Body of pancreas (tissue), 4 donors: Measurements from ENCODE around the gene CYTH1. TPM values are rescaled to one million over a fixed set of nuclear protein-coding genes. Genes with fewer than 3 reads are reported as not detected.

Source experiments
- ATAC-seq: fragments of 150-250 bp; one replicate; pipeline ENCODE4 v1.9.1; 2016
- DNase-seq, 4 donors: peaks; one replicate each; pipeline ENCODE4 v3.0.0-alpha.2; 2019
- H3K27ac ChIP-seq, 4 donors: fragments of 200-600 bp; sonication (generic); 1 replicate in 3 of 4; 2 replicates in 1 of 4; pipeline versions ENCODE4 v1.5.1 to v1.6.1; 2016 to 2019; ENCODE audit warnings: mild to moderate bottlenecking in 1 of 4, mixed read lengths in 1 of 4, moderate library complexity in 1 of 4
- H3K27me3 ChIP-seq, 2 donors: fragments of 200-600 bp; sonication (generic); one replicate each; pipeline ENCODE4 v1.6.0; 2016; ENCODE audit warnings: mild to moderate bottlenecking in 1 of 2
- H3K36me3 ChIP-seq, 2 donors: fragments of 200-600 bp; sonication (generic); replicated peaks in 1 of 2; 2 replicates each; pipeline ENCODE4 v1.5.1; 2016; ENCODE audit warnings: low read depth in 2 of 2; ENCODE audit not compliant: insufficient read depth in 1 of 2
- H3K4me1 ChIP-seq: fragments of 200-600 bp; sonication (generic); one replicate; pipeline ENCODE4 v1.6.0; 2016
- H3K4me3 ChIP-seq, 2 donors: fragments of 200-600 bp; sonication (generic); 1 replicate in 1 of 2; 2 replicates in 1 of 2; pipeline ENCODE4 v1.5.1; 2016 to 2019
- H3K9me3 ChIP-seq, 3 donors: fragments of 200-600 bp; sonication (generic); 1 replicate in 2 of 3; 2 replicates in 1 of 3; pipeline ENCODE4 v1.5.1; 2016
- POLR2A ChIP-seq, 3 donors: fragments of 450-650 bp; IDR thresholded peaks; one replicate each; pipeline ENCODE4 v1.6.1; 2016; ENCODE audit warnings: antibody characterized with exemption in 3 of 3, mild to moderate bottlenecking in 2 of 3
- WGBS, 2 donors: methylation state at CpG; one replicate each; pipeline ENCODE4 v1.1.5; 2017; 5-methylcytosine and 5-hydroxymethylcytosine counted together
- intact Hi-C: fragments of 100-400 bp; cut with DNase I; formaldehyde crosslinking; loops from one replicate; pipeline ENCODE4 v1.15.1; 2023
- total RNA-seq, 2 donors: library from RNA; depleted of rRNA; stranded (reverse); fragments of >200 nt; gene quantifications; one replicate each; pipeline ENCODE4 v1.1.0, GENCODE V29; 2016
- TF ChIP-seq, protein P1 (sequence below), 7 experiments: fragments of 450-650 bp in 4 of 7; fragments of 200-600 bp in 3 of 7; sonication (generic) in 3 of 7; IDR thresholded peaks; one replicate each; pipeline ENCODE4 v1.5.1; 2016 to 2019; ENCODE audit warnings: antibody characterized with exemption in 7 of 7

CYTH1 gene
- total RNA-seq, 2 donors from 2014 or later, result 32.2 to 60.6 TPM

GRCh38 chr17:78791840-78792709, 10.0 kb upstream of the CYTH1 start:
- 88 to 92% methylated on average over 11 of the region's 11 CpGs for WGBS, 2 donors
- Histone ChIP-seq H3K27ac (peak overlapping the region in 2 of 4 donors; percentile 14 to 16), H3K36me3 (peaks cover 0 to 7% of the 10 kb centered on the region in 2 donors), H3K4me1 (peaks cover 30% of the 10 kb centered on the region), H3K27me3 (no peaks in the 10 kb centered on the region), H3K9me3 (no peaks in the 10 kb centered on the region), H3K4me3 (no peak overlapping the region)
- no peak for TF ChIP-seq POLR2A (IDR thresholded peaks at IDR 0.05)
- TF ChIP-seq, protein P1, sequence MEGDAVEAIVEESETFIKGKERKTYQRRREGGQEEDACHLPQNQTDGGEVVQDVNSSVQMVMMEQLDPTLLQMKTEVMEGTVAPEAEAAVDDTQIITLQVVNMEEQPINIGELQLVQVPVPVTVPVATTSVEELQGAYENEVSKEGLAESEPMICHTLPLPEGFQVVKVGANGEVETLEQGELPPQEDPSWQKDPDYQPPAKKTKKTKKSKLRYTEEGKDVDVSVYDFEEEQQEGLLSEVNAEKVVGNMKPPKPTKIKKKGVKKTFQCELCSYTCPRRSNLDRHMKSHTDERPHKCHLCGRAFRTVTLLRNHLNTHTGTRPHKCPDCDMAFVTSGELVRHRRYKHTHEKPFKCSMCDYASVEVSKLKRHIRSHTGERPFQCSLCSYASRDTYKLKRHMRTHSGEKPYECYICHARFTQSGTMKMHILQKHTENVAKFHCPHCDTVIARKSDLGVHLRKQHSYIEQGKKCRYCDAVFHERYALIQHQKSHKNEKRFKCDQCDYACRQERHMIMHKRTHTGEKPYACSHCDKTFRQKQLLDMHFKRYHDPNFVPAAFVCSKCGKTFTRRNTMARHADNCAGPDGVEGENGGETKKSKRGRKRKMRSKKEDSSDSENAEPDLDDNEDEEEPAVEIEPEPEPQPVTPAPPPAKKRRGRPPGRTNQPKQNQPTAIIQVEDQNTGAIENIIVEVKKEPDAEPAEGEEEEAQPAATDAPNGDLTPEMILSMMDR (IDR thresholded peaks at IDR 0.05), result no peak
- ATAC-seq, result no peak
- DNase-seq, result no peak
- intact Hi-C loops, result no loop called here

DNA sequence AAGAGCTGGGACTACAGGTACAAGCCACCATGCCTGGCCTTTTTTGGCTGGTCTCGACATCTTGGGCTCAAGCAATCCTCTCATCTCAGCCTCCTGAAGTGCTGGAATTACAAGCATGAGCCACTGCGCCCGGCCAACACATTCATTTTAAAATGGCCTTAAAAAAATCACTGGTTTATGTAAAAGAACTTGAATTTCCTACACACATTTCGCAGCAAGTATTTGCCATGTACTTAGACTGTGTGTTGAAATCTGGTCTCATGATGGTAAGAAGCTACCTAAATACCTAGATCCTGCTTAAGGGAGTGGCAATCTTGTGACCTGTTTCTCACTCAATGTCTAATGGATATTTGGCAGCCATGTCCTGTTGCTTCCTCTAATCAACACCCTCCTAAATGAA, 8.5 kb upstream of the CYTH1 start:
- Histone ChIP-seq H3K36me3 (no peaks in the 10 kb centered on the region), H3K9me3 (no peaks in the 10 kb centered on the region), H3K4me3 (no peak overlapping the region), H3K4me1 (peaks cover 30% of the 10 kb centered on the region), H3K27ac (peak overlapping the region; percentile 25 to 88 (median 78)), H3K27me3 (no peaks in the 10 kb centered on the region)
- ATAC-seq (no peak), DNase-seq (no peak)
- intact Hi-C loops, result no loop called here
- no peak for TF ChIP-seq POLR2A (IDR thresholded peaks at IDR 0.05)
- TF ChIP-seq, protein P1 (IDR thresholded peaks at IDR 0.05), result no peak
- WGBS, 2 donors, result 93 to 98% methylated on average over 4 of the region's 4 CpGs

GRCh38 chr17:78789663-78790181, 7.6 kb upstream of the CYTH1 start:
- peak in 2 of 3 donors; percentile 20 to 27 for TF ChIP-seq POLR2A (IDR thresholded peaks at IDR 0.05)
- TF ChIP-seq, protein P1 (IDR thresholded peaks at IDR 0.05), result no peak
- intact Hi-C loops, result loop anchor here (5.0 kb wide), 1 partner anchor 47 kb away; no protein-coding TSS in a partner anchor

DNA sequence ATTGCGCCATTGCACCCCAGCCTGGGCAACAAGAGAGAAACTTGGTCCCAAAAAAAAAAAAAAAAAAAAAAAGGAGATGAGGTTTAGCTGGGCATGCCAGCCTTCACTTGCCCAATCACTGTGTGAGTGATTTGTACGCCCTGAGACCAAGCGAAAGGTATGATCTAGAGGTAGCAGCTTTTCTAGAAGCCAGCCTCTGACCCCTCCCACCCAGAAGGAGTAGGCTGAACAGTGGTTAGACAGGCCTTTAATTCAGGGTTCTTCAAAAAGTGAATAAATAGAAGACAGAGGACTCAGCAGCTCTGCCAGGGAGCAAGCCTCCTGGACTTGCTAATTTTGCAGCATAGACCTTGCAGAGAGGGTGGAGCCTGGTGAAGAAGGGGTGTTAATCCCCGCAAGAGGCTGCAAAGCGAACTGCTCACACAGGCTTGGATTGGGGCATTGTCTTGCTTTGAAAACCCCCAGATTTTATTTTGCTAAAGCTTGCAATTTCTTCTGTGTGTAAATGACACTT, 7.1 kb upstream of the CYTH1 start:
- Histone ChIP-seq H3K27me3 (no peaks in the 10 kb centered on the region), H3K27ac (peak overlapping the region; percentile 76 to 88 (median 84)), H3K36me3 (no peaks in the 10 kb centered on the region), H3K9me3 (no peaks in the 10 kb centered on the region), H3K4me3 (no peak overlapping the region), H3K4me1 (peaks cover 30% of the 10 kb centered on the region)
- intact Hi-C loops, result loop anchor here (5.0 kb wide), 1 partner anchor 47 kb away; no protein-coding TSS in a partner anchor
- TF ChIP-seq, protein P1 (IDR thresholded peaks at IDR 0.05), result no peak
- TF ChIP-seq POLR2A (IDR thresholded peaks at IDR 0.05), result no peak
- WGBS, 2 donors, result 40 to 41% methylated on average over 5 of the region's 5 CpGs
- peak; percentile 36 to 43 (median 40) for DNase-seq
- ATAC-seq, result peak; percentile 36

More at GRCh38 chr17:78789663-78790181, 7.6 kb upstream of the CYTH1 start:
- ATAC-seq (peak; percentile 95), DNase-seq (peak; percentile 82 to 89 (median 86))
- H3K27ac ChIP-seq, result peak overlapping the region; percentile 76 to 88 (median 84)
- H3K27me3 ChIP-seq, result no peaks in the 10 kb centered on the region
- H3K4me3 ChIP-seq, result no peak overlapping the region
- H3K36me3 ChIP-seq, result no peaks in the 10 kb centered on the region
- no peaks in the 10 kb centered on the region for H3K9me3 ChIP-seq
- H3K4me1 ChIP-seq, result peaks cover 30% of the 10 kb centered on the region
- WGBS, 2 donors, result 12 to 22% methylated on average over 14 of the region's 14 CpGs
